K562 (cell line): ENCODE measurements around the gene RPL15. TPM values are rescaled to one million over a fixed set of nuclear protein-coding genes. Genes with fewer than 3 reads are reported as not detected.

Source experiments
- ATAC-seq: fragments of 200-7000 bp; cut with Tn5 transposase; 3 replicates; pipeline ENCODE4 v1.9.1; 2020; ENCODE audit warnings: moderate library complexity
- BruUV-seq: library from RNA; stranded (reverse); fragments of 400-500 nt; replicated peaks from 2 replicates; lab custom pipeline; 2021; lab: Mats Ljungman, UMichigan
- CTCF ChIA-PET: fragments of 300-600 bp; formaldehyde crosslinking; extraction: SDS; loops from one replicate; lab custom pipeline; 2021; ENCODE audit warnings: low intra/inter-chr PET ratio; lab: Yijun Ruan, JAX
- POLR2A ChIA-PET: fragments of 300-600, 350-650 bp; sonication (Branson Sonifier 250); formaldehyde crosslinking; extraction: SDS; loops from one replicate; lab custom pipeline; 2021; ENCODE audit warnings: antibody characterized with exemption, inconsistent platforms; lab: Yijun Ruan, JAX
- DNase-seq, 4 experiments: peaks; one replicate each; pipeline versions ENCODE4 v3.0.0 to v3.0.0-alpha.2; 2011 to 2018; ENCODE audit warnings: low spot score in 3 of 4, mixed read lengths in 3 of 4; ENCODE audit errors: extremely low read depth in 1 of 4
- FAIRE-seq: peaks from 2 replicates; lab custom pipeline; 2011; peaks lifted over from hg19 to GRCh38; lab: Jason Lieb, UNC
- H2AFZ ChIP-seq: 2 replicates; pipeline ENCODE4 v1.6.0; 2011; ENCODE audit warnings: low read depth, low read length, control low read depth, inconsistent platforms
- H3K27ac ChIP-seq: fragments of 200-600 bp; 3 replicates; pipeline ENCODE4 v1.8.0; 2011; ENCODE audit warnings: low read depth, mild to moderate bottlenecking, control low read depth, inconsistent platforms, low read length, moderate library complexity, mixed read lengths; ENCODE audit errors: extremely low read depth
- H3K27me3 ChIP-seq, 2 experiments: fragments of 300-600 bp in 1 of 2; 2 replicates in 1 of 2; 3 replicates in 1 of 2; pipeline versions ENCODE4 v1.6.0 to v1.8.0; 2011; ENCODE audit warnings: inconsistent platforms in 2 of 2, low read length in 2 of 2, mild to moderate bottlenecking in 1 of 2, mixed read lengths in 1 of 2, moderate library complexity in 1 of 2; ENCODE audit not compliant: control insufficient read depth in 2 of 2, insufficient read depth in 2 of 2
- H3K36me3 ChIP-seq: fragments of 300-600 bp; 3 replicates; pipeline ENCODE4 v1.8.0; 2011; ENCODE audit warnings: mild to moderate bottlenecking, low read length, inconsistent platforms; ENCODE audit not compliant: control insufficient read depth, insufficient read depth
- H3K4me1 ChIP-seq, 2 experiments: fragments of 200-600 bp in 1 of 2; replicated peaks in 1 of 2; 2 replicates in 1 of 2; 3 replicates in 1 of 2; pipeline versions ENCODE4 v1.5.1 to v1.8.0; 2011; ENCODE audit warnings: inconsistent platforms in 2 of 2, low read length in 2 of 2, mild to moderate bottlenecking in 1 of 2, mixed read lengths in 1 of 2, moderate library complexity in 1 of 2; ENCODE audit not compliant: control insufficient read depth in 2 of 2, insufficient read depth in 2 of 2
- H3K4me2 ChIP-seq: 2 replicates; pipeline ENCODE4 v1.6.1; 2011; ENCODE audit warnings: low read length, control low read depth, inconsistent platforms, mixed read lengths; ENCODE audit not compliant: insufficient read depth
- H3K4me3 ChIP-seq: fragments of 200-600 bp; sonication (generic), shearing (Covaris generic); 2 replicates; pipeline ENCODE4 v1.5.1; 2016; ENCODE audit warnings: control low read depth, inconsistent platforms
- H3K79me2 ChIP-seq: fragments of 200-600 bp; 3 replicates; pipeline ENCODE4 v1.8.0; 2011; ENCODE audit warnings: low read length, inconsistent platforms; ENCODE audit not compliant: control insufficient read depth, insufficient read depth
- H3K9ac ChIP-seq, 2 experiments: 2 replicates each; pipeline versions ENCODE4 v1.6.0 to v1.6.1; 2011; ENCODE audit warnings: low read depth in 2 of 2, low read length in 2 of 2, control low read depth in 1 of 2, inconsistent platforms in 1 of 2, mild to moderate bottlenecking in 1 of 2, mixed read lengths in 1 of 2; ENCODE audit not compliant: insufficient read depth in 1 of 2
- H3K9me1 ChIP-seq: one replicate; pipeline ENCODE4 v1.6.0; 2011; ENCODE audit warnings: inconsistent platforms, mild to moderate bottlenecking, low read length, moderate library complexity; ENCODE audit not compliant: control insufficient read depth, insufficient read depth
- H3K9me3 ChIP-seq: replicated peaks from 2 replicates; pipeline ENCODE4 v1.5.1; 2011; ENCODE audit warnings: low read depth, low read length, inconsistent platforms; ENCODE audit not compliant: control insufficient read depth, insufficient read depth
- H4K20me1 ChIP-seq: replicated peaks from 2 replicates; pipeline ENCODE4 v1.6.1; 2011; ENCODE audit warnings: low read length, inconsistent platforms, mixed read lengths; ENCODE audit not compliant: control insufficient read depth, insufficient read depth
- C11orf30 ChIP-seq: fragments of 450-650 bp; IDR thresholded peaks from 2 replicates; pipeline ENCODE4 v1.6.1; 2016; ENCODE audit warnings: low read depth, mild to moderate bottlenecking
- CHAMP1 ChIP-seq: fragments of 450-650 bp; IDR thresholded peaks from 2 replicates; pipeline ENCODE4 v1.6.1; 2016; ENCODE audit warnings: mild to moderate bottlenecking
- CHD4 ChIP-seq: fragments of 200-600 bp; sonication (generic); IDR thresholded peaks from 3 replicates; pipeline ENCODE4 v1.6.1; 2012; ENCODE audit warnings: low read depth, mild to moderate bottlenecking, mixed read lengths, low read length, inconsistent platforms; ENCODE audit not compliant: insufficient read depth, insufficient replicate concordance, poor library complexity, severe bottlenecking
- HDAC8 ChIP-seq: fragments of 450-650 bp; IDR thresholded peaks from 2 replicates; pipeline ENCODE4 v1.6.1; 2016; ENCODE audit warnings: mild to moderate bottlenecking, missing genetic modification characterization, moderate library complexity, missing compliant biosample characterization
- LARP7 ChIP-seq: fragments of 450-650 bp; IDR thresholded peaks from 2 replicates; pipeline ENCODE4 v1.6.1; 2016
- MAFF ChIP-seq: IDR thresholded peaks from 2 replicates; pipeline ENCODE4 v1.6.1; 2012; ENCODE audit warnings: low read length, improper control_type of control experiment
- MAFG ChIP-seq: fragments of 450-650 bp; conservative IDR thresholded peaks from 2 replicates; pipeline ENCODE4 v1.6.1; 2016; ENCODE audit warnings: missing genetic modification characterization, missing compliant biosample characterization
- NFE2 ChIP-seq: IDR thresholded peaks from 2 replicates; pipeline ENCODE4 v1.6.1; 2014; ENCODE audit warnings: antibody characterized with exemption, low read depth
- NKRF ChIP-seq: fragments of 450-650 bp; IDR thresholded peaks from 2 replicates; pipeline ENCODE4 v1.6.1; 2016; ENCODE audit warnings: borderline replicate concordance
- RHOXF2B ChIP-seq: fragments of 250-450 bp; sonication (Bioruptor Pico); conservative IDR thresholded peaks from 2 replicates; pipeline ENCODE4 v1.5.1; 2021
- SMAD2 ChIP-seq: fragments of 150-350 bp; IDR thresholded peaks from 2 replicates; pipeline ENCODE4 v1.6.1; 2014; ENCODE audit warnings: low read depth, mild to moderate bottlenecking, low read length
- SMAD3 ChIP-seq: fragments of 450-650 bp; formaldehyde crosslinking; conservative IDR thresholded peaks from 2 replicates; pipeline ENCODE4 v1.4.0; 2020; ENCODE audit warnings: mild to moderate bottlenecking
- SMARCA4 ChIP-seq: fragments of 450-650 bp; IDR thresholded peaks from 2 replicates; pipeline ENCODE4 v1.6.1; 2016
- SNRNP70 ChIP-seq: fragments of 200-400 bp; formaldehyde crosslinking; optimal IDR thresholded peaks from 2 replicates; pipeline ENCODE3; 2017; ENCODE audit warnings: low read depth, low read length
- SOX6 ChIP-seq: fragments of 450-650 bp; IDR thresholded peaks from 2 replicates; pipeline ENCODE4 v1.6.1; 2014; ENCODE audit warnings: mild to moderate bottlenecking
- TFE3 ChIP-seq: fragments of 450-650 bp; formaldehyde crosslinking; IDR thresholded peaks from 2 replicates; pipeline ENCODE4 v1.4.0; 2020; ENCODE audit warnings: mild to moderate bottlenecking, mixed read lengths
- XRCC4 ChIP-seq: IDR thresholded peaks from one replicate; pipeline ENCODE4 v1.6.1; 2011; ENCODE audit not compliant: insufficient read depth, insufficient read length; ENCODE audit errors: extremely low read depth
- ZFP30 ChIP-seq: fragments of 250-450 bp; sonication (Bioruptor Pico); IDR thresholded peaks from 2 replicates; pipeline ENCODE4 v1.8.0; 2022; ENCODE audit warnings: moderate library complexity, mild to moderate bottlenecking, inconsistent platforms, borderline replicate concordance
- ZNF316 ChIP-seq: fragments of 450-650 bp; IDR thresholded peaks from 2 replicates; pipeline ENCODE4 v1.6.1; 2016
- in situ Hi-C: fragments of 300-500 bp; cut with MboI; formaldehyde crosslinking; loops from 4 replicates; pipeline ENCODE4 v1.15.0; 2018; ENCODE audit warnings: inconsistent platforms, mixed read lengths
- intact Hi-C: fragments of 100-400 bp; cut with micrococcal nuclease; formaldehyde crosslinking; loops from 2 replicates; pipeline ENCODE4 v1.14.2; 2022
- polyA plus RNA-seq, 8 experiments: library from polyadenylated mRNA; depleted of rRNA in 4 of 8; stranded (reverse) in 5 of 8; unstranded in 3 of 8; fragments of >200 nt; fragmentation: Nextera tagmentation in 2 of 8; fragmentation: Illumina TruSeq in 1 of 8; extraction: Ambion mirVana in 2 of 8; extraction: Trizol in 1 of 8; gene quantifications; 2 replicates each; pipeline versions ENCODE4 v1.2.1 to v1.2.3, GENCODE V29; 2011 to 2014; ENCODE audit warnings: inconsistent platforms in 1 of 8, missing spikeins in 1 of 8
- total RNA-seq, 7 experiments: library from RNA; depleted of rRNA in 6 of 7; stranded (reverse); fragments of >200 nt in 6 of 7; fragmentation: Illumina TruSeq in 2 of 7; extraction: Trizol in 2 of 7; gene quantifications; 2 replicates each; pipeline versions ENCODE4 v1.2.1 to v1.2.3, GENCODE V29; 2011 to 2021; ENCODE audit warnings: low replicate concordance in 1 of 7

RPL15 gene
- total and polyA plus RNA-seq, 9 of the 15 experiments (the other 6 are each of a cell fraction or from before 2014, with no cell fraction given) = 2,393 to 8,850 (median 3,928) TPM

- H3K9me1 ChIP-seq = no peaks in the 10 kb centered on the region
- no peaks in the 10 kb centered on the region for H3K79me2 ChIP-seq
- no peak overlapping the region for H2AFZ ChIP-seq
- ATAC-seq (no peak), FAIRE-seq (no peak), DNase-seq (no peak)
- 0 out of 2 replicates have a peak, but pooled peaks cover 4% of the 10 kb centered on the region for H3K9me3 ChIP-seq
- BruUV-seq = no TSS peak
- H3K4me3 ChIP-seq = no peak overlapping the region
- POLR2A ChIA-PET = interaction anchor here (1.0 to 7.2 kb wide), 4 partner anchors 10 to 13 kb away, joined by 4 to 71 read pairs (median 5); partner anchors contain the start of genes NKIRAS1 and RPL15
- no peak overlapping the region; the same call in 2 of the 3 replicates for H3K27ac ChIP-seq
- H3K36me3 ChIP-seq = peaks cover 38% of the 10 kb centered on the region
- in situ Hi-C loops = no loop called here
- no peak overlapping the region for H3K4me2 ChIP-seq
- CTCF ChIA-PET = no interaction called here
- no peaks in the 10 kb centered on the region for H3K27me3 ChIP-seq
- H4K20me1 ChIP-seq = no peaks in the 10 kb centered on the region
- H3K9ac ChIP-seq = no peak overlapping the region
- intact Hi-C loops = no loop called here
- H3K4me1 ChIP-seq = peaks cover 2 to 11% of the 10 kb centered on the region in 2 experiments; a peak in 3 of 5 replicates
- TF ChIP-seq LARP7 = no peak
- TF ChIP-seq TFE3 (CRISPR knock-in tag) = no peak
- TF ChIP-seq CHD4 = no peak
- no peak for TF ChIP-seq XRCC4
- no peak for TF ChIP-seq SMAD3 (CRISPR knock-in tag)
- no peak for TF ChIP-seq SNRNP70
- peak; percentile 83 for TF ChIP-seq SOX6
- TF ChIP-seq CHAMP1 = 0 out of 2 replicates have a peak, but pooled peaks have one; percentile 23
- TF ChIP-seq ZNF316 = peak; percentile 88
- no peak for TF ChIP-seq RHOXF2B (CRISPR knock-in tag)
- 0 out of 2 replicates have a peak, but pooled peaks have one; percentile 17 for TF ChIP-seq SMARCA4
- peak; percentile 89 for TF ChIP-seq MAFG (tag)
- TF ChIP-seq NKRF = no peak
- TF ChIP-seq ZFP30 (CRISPR knock-in tag) = no peak
- peak; percentile 80 for TF ChIP-seq C11orf30
- peak; percentile 54; the same call in 1 of the 2 replicates for TF ChIP-seq MAFF
- no peak for TF ChIP-seq SMAD2
- TF ChIP-seq NFE2 = peak; percentile 86
- TF ChIP-seq HDAC8 = no peak
These were observed 12.4 kb upstream of the RPL15 start for GRCh38 chr3:23904545-23904944.
